PC-3 (cell line): ENCODE data around the gene RNMT.
"Not testable (repeated sequence)": the region's sequence is repeated elsewhere in the genome, so short reads cannot be mapped to it uniquely, and the experiment has no call there.

Experiments used
- EZH2 ChIP-seq: fragments of 300-600 bp; sonication (generic); IDR thresholded peaks from one replicate; pipeline ENCODE4 v1.6.1; 2017; ENCODE audit warnings: antibody characterized with exemption, mild to moderate bottlenecking, low read length; ENCODE audit not compliant: unreplicated experiment
- EZH2phosphoT487 ChIP-seq: fragments of 300-600 bp; sonication (generic); IDR thresholded peaks from 2 replicates; pipeline ENCODE4 v1.6.1; 2018; ENCODE audit warnings: mild to moderate bottlenecking, antibody characterized with exemption, low read length, borderline replicate concordance
- TF ChIP-seq, protein P1 (sequence below): fragments of 300-600 bp; sonication (generic); conservative IDR thresholded peaks from 2 replicates; pipeline ENCODE4 v1.5.1; 2017; ENCODE audit warnings: antibody characterized with exemption, low read depth, mild to moderate bottlenecking, low read length

DNA sequence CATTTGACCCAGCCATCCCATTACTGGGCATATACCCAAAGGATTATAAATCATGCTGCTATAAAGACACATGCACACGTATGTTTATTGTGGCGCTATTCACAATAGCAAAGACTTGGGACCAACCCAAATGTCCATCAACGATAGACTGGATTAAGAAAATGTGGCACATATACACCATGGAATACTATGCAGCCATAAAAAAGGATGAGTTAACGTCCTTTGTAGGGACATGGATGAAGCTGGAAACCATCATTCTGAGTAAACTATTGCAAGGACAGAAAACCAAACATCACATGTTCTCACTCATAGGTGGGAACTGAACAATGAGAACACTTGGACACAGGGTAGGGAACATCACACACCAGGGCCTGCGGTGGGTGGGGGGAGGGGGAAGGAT lies 31.1 kb upstream of the RNMT start:
- TF ChIP-seq, protein P1, sequence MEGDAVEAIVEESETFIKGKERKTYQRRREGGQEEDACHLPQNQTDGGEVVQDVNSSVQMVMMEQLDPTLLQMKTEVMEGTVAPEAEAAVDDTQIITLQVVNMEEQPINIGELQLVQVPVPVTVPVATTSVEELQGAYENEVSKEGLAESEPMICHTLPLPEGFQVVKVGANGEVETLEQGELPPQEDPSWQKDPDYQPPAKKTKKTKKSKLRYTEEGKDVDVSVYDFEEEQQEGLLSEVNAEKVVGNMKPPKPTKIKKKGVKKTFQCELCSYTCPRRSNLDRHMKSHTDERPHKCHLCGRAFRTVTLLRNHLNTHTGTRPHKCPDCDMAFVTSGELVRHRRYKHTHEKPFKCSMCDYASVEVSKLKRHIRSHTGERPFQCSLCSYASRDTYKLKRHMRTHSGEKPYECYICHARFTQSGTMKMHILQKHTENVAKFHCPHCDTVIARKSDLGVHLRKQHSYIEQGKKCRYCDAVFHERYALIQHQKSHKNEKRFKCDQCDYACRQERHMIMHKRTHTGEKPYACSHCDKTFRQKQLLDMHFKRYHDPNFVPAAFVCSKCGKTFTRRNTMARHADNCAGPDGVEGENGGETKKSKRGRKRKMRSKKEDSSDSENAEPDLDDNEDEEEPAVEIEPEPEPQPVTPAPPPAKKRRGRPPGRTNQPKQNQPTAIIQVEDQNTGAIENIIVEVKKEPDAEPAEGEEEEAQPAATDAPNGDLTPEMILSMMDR, result not testable (repeated sequence)
- TF ChIP-seq EZH2, EZH2phosphoT487: not testable (repeated sequence)
